ENCODE data around the gene GJD4. TPM values are rescaled to one million over a fixed set of nuclear protein-coding genes. Genes with fewer than 3 reads are reported as not detected.
A peak's percentile ranks its signal among the peaks of the same experiment; 100 is the strongest.

Gene GJD4
- total RNA-seq, 1 experiment from 2014 or later, result not detected

GRCh38 chr10:35633006-35633980 is 28.2 kb downstream of the GJD4 start:
- Histone ChIP-seq H3K9ac (ENCODE audit: low read length) (no peak overlapping the region), H3K27ac (ENCODE audit: low read depth, low read length) (no peak overlapping the region)

GRCh38 chr10:35635576-35635975 is 30.4 kb downstream of the GJD4 start:
- CTCF ChIA-PET, result interaction anchor here (0.6 to 1.4 kb wide), 7 partner anchors 22 to 1860 kb away, joined by 3 to 6 read pairs (median 4); no protein-coding TSS in a partner anchor
- no TSS peak for BruUV-seq (replicated peaks)
- intact Hi-C loops (cut with micrococcal nuclease), result loop anchor here (1.0 kb wide), 1 partner anchor 1246 kb away; no protein-coding TSS in a partner anchor
- Histone ChIP-seq H3K9me2 (ENCODE audit: insufficient read depth) (no peaks in the 10 kb centered on the region), H3K27me3 (ENCODE audit: insufficient read depth, low read length) (peaks cover 9% of the 10 kb centered on the region), H3K4me2 (ENCODE audit: low read length) (no peak overlapping the region), H3K79me2 (ENCODE audit: insufficient read depth, low read length) (no peaks in the 10 kb centered on the region), H3K4me3 (replicated peaks in 1 of 2; ENCODE audit: low read depth in 1 of 2, low read length in 2 of 2) (no peak overlapping the region), H3K27ac (ENCODE audit: low read depth, low read length) (no peak overlapping the region), H3K4me1 (ENCODE audit: control insufficient read depth in 1 of 2, insufficient read depth in 2 of 2, low read length in 2 of 2) (no peaks in the 10 kb centered on the region), H4K20me1 (ENCODE audit: insufficient read depth) (no peaks in the 10 kb centered on the region), H3K9ac (ENCODE audit: low read length) (no peak overlapping the region), H2AFZ (ENCODE audit: low read depth, low read length, poor library complexity, severe bottlenecking) (peak overlapping the region; percentile 38), H3K36me3 (ENCODE audit: control insufficient read depth in 1 of 2, insufficient read depth in 2 of 2, low read length in 2 of 2) (no peaks in the 10 kb centered on the region), H3K9me3 (ENCODE audit: control insufficient read depth in 1 of 2, insufficient read depth in 1 of 2, low read depth in 1 of 2, low read length in 2 of 2) (no peaks in the 10 kb centered on the region)
- POLR2A ChIA-PET, result no interaction called here
- ATAC-seq (peak; percentile 93), DNase-seq (ENCODE audit: low read depth, low spot score) (peak; percentile 57)
- RAD21 ChIA-PET (ENCODE audit: low non-redundant PET in 1 of 2, low total read pairs in 2 of 2, uncharacterized antibody in 2 of 2, unreplicated experiment in 2 of 2), result no interaction called here
- TF ChIP-seq CBX3 (IDR thresholded peaks at IDR 0.05; ENCODE audit: low read depth), result peak; percentile 51; the same call in 1 of the 2 replicates
- no peak for TF ChIP-seq POLR2A (IDR thresholded peaks at IDR 0.05; ENCODE audit: borderline replicate concordance, extremely low read depth, insufficient read depth, insufficient read length)
- no peak for TF ChIP-seq REST (IDR thresholded peaks at IDR 0.05; ENCODE audit: low read depth)
- peak; percentile 83 for TF ChIP-seq ELF1 (IDR thresholded peaks at IDR 0.05; ENCODE audit: borderline replicate concordance, low read depth)
- TF ChIP-seq MAX (IDR thresholded peaks at IDR 0.05), result peak; percentile 38
- TF ChIP-seq ZBTB33 (IDR thresholded peaks at IDR 0.05; ENCODE audit: extremely low read depth, insufficient replicate concordance, low read length), result no peak
- no peak for TF ChIP-seq TCF7L2 (IDR thresholded peaks at IDR 0.05; ENCODE audit: borderline replicate concordance, extremely low read depth, insufficient read depth, insufficient read length)
- TF ChIP-seq RAD21 (IDR thresholded peaks at IDR 0.05; ENCODE audit: low read depth), result peak; percentile 85

More at GRCh38 chr10:35633006-35633980, 28.2 kb downstream of the GJD4 start:
- no TSS peak for BruUV-seq (replicated peaks)
- H3K27me3 ChIP-seq (ENCODE audit: insufficient read depth, low read length), result peaks cover 9% of the 10 kb centered on the region
- H2AFZ ChIP-seq (ENCODE audit: low read depth, low read length, poor library complexity, severe bottlenecking), result no peak overlapping the region
- ChIA-PET POLR2A (no interaction called here), RAD21 (ENCODE audit: low non-redundant PET in 1 of 2, low total read pairs in 2 of 2, uncharacterized antibody in 2 of 2, unreplicated experiment in 2 of 2) (no interaction called here), CTCF (interaction anchor here (1.2 kb wide), 1 partner anchor 514 kb away, joined by 3 read pairs; no protein-coding TSS in a partner anchor)
- no peaks in the 10 kb centered on the region for H3K36me3 ChIP-seq (ENCODE audit: control insufficient read depth in 1 of 2, insufficient read depth in 2 of 2, low read length in 2 of 2)
- H3K4me2 ChIP-seq (ENCODE audit: low read length), result no peak overlapping the region
- H3K4me3 ChIP-seq (replicated peaks in 1 of 2; ENCODE audit: low read depth in 1 of 2, low read length in 2 of 2), result no peak overlapping the region
- no peaks in the 10 kb centered on the region for H3K9me3 ChIP-seq (ENCODE audit: control insufficient read depth in 1 of 2, insufficient read depth in 1 of 2, low read depth in 1 of 2, low read length in 2 of 2)
- TF ChIP-seq JUND (IDR thresholded peaks at IDR 0.05), result no peak
- DNase-seq (ENCODE audit: low read depth, low spot score) (no peak), ATAC-seq (no peak)
- H3K4me1 ChIP-seq (ENCODE audit: control insufficient read depth in 1 of 2, insufficient read depth in 2 of 2, low read length in 2 of 2), result no peaks in the 10 kb centered on the region
- H3K9me2 ChIP-seq (ENCODE audit: insufficient read depth), result no peaks in the 10 kb centered on the region
- no peaks in the 10 kb centered on the region for H4K20me1 ChIP-seq (ENCODE audit: insufficient read depth)
- intact Hi-C loops (cut with micrococcal nuclease), result no loop called here
- H3K79me2 ChIP-seq (ENCODE audit: insufficient read depth, low read length), result no peaks in the 10 kb centered on the region
